HG02973 (cell line): Measurements from ENCODE around the gene HLA-DRB5.
"Not testable (repeated sequence)": the region's sequence is repeated elsewhere in the genome, so short reads cannot be mapped to it uniquely, and the experiment has no call there.

ENCODE experiments used
- ATAC-seq: cut with Tn5 transposase; IDR thresholded peaks from one replicate; pipeline ENCODE4 v1.9.1; 2021; ENCODE audit warnings: moderate library complexity; ENCODE audit not compliant: unreplicated experiment

The HLA-DRB5 gene

GRCh38 chr6:32517654-32518445, 12.2 kb downstream of the HLA-DRB5 start:
- ATAC-seq = no peak

DNA sequence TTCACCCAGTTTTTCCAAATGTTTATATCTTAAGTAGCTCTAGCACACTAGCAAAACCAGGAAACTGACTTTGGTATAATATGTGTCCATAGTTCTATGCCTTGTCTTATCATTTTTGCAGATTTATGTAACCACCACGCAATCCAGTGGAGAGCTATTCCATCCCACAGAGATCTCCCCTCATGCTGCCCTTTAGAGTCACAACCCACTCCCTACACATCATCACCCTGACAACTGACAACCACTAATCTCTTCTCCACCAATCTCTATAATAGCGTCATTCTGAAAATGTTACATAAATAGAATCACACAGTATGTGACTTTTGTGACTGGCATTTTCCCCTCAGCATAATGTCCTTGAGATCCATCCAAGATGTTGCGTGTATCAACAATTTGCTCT, 29.1 kb downstream of the HLA-DRB5 start:
- ATAC-seq = no peak

DNA sequence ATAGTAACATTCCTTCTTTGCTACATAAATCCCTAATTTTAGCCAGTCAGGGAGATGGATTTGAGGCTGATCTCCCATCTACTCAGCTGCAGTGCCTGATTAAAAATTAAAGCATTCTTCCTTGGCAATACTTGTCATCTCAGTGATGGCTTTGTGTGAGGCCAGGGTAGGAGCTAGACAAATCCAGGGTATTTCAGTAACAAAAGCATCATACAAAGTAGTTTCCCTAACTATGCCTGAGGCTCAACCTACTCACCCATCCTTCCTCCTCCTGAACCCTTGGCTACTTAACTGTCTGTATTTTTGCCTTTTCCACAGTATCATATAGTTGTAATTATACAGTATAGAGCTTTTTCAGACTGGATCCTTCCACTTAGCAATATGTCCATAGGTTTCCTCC, 37.7 kb downstream of the HLA-DRB5 start:
- ATAC-seq = no peak

DNA sequence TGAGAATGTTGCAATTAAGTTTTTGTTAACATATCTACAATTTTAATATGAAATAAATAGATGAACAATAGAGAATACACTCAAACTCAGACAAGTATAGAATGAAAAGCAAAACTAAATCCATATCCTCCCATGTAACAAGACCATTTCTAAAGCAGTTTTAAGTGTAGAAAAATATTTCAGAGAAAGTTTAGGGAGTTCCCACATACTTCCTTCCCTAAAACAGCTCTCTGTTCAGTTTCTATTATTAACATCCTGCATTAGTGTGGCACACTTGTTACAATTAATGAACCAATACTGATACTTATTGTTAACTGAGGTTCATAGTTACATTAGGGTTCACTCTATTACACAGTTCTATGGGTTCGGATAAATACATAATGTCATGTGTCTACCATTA, 38.4 kb downstream of the HLA-DRB5 start:
- no peak for ATAC-seq

DNA sequence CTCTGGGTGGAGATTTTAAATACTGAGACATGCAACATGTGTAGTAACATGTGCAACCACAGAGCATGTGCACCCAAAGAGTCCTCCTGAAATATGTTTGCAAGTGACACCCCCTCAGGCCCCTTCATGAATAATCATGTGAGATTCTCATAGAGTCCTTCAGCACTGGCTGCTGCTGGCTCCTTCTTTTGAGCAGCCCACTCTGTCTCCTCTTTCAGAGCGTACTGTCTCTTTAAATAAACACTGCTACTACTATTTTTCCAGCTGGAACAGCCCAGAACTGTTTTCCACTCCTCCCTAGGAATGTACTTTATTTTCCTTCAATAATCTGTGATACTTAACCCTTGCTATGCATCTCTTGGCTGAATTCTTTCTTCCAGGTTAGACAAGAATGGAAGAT, 42.0 kb downstream of the HLA-DRB5 start:
- ATAC-seq = no peak

DNA sequence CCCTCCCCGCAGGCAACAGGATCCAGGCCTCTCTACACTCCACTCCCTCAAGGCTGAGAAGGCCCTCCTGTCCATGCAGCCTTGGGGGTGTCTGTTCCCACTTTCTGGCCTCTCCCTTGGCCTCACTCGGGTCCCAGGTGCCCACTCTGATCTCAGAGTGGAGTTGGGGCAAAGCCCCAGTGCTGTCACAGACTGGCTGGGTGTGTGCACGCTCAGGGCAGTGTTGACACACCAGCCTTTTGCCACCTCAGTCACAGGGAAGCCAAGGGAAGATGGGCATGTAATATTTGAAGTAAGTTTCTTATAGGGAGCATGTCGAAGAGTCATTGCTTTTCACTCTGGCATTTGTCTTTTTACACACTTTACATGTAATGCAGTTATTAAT, 45.5 kb downstream of the HLA-DRB5 start:
- no peak for ATAC-seq

DNA sequence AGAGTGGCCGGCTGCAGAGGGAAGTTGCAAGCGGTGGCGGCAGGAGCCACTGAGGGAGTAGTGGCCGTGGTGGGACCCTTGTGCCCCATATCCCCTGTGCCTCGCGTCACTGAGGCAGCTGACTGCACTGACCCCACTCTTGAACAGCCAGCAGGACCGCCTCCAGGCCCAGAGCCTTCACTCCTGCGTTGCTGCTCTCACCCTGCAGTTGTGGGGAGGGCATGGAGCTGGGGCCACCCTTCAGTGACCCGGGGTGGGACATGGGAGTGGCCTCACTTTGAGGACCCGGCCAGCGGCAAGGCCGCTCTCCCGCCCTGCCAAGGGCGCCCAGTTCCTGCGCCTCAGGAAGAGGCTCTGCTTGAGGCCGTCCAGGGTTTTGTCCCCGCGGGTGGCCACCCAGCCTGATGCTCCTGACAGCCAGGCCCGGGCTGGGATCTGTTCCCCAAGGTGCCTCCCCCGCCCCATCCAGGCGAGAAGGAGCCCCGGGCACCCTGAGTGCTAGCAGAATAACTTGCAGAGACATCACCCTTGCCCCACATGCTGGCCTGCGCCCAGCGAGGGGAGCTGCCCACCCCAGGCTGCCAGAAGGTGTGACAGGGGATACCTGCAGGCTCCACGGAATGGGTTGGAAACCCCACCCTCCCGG, 46.0 kb downstream of the HLA-DRB5 start:
- ATAC-seq = no peak

DNA sequence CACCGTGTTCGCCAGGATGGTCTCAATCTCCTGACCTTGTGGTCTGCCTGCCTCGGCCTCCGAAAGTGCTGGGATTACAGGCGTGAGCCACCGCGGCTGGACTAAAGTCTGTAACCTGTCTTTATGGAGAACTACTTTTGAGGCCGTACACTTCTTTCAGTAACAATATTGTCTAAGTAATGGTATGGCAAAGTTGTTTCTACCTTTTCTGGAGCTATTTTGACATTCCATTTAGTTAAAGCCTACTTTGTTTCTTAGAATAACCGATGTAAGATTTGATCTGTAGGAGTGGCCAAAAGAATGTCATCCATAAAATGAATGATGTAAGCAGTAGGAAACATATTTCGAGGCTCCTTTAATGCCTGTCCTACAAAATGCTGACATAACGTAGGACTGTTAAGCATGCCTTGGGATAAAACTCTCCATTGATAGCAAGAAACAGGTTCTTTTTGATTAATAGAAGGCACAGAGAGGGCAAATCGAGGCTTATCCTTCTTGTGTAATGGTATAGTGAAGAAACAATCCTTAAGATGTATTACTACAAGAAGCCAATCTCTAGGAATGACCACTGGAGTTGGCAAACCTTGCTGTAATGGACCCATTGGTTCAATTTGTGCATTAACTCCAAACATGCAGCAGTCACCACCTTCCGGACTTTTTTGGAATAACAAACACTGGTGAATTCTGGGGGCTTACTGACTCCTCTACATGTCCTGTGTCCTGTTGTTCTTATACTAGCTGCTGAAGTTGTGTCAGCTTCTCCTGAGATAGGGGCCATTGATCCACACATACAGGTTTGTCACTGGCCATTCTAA, 54.5 kb downstream of the HLA-DRB5 start:
- ATAC-seq = no peak

DNA sequence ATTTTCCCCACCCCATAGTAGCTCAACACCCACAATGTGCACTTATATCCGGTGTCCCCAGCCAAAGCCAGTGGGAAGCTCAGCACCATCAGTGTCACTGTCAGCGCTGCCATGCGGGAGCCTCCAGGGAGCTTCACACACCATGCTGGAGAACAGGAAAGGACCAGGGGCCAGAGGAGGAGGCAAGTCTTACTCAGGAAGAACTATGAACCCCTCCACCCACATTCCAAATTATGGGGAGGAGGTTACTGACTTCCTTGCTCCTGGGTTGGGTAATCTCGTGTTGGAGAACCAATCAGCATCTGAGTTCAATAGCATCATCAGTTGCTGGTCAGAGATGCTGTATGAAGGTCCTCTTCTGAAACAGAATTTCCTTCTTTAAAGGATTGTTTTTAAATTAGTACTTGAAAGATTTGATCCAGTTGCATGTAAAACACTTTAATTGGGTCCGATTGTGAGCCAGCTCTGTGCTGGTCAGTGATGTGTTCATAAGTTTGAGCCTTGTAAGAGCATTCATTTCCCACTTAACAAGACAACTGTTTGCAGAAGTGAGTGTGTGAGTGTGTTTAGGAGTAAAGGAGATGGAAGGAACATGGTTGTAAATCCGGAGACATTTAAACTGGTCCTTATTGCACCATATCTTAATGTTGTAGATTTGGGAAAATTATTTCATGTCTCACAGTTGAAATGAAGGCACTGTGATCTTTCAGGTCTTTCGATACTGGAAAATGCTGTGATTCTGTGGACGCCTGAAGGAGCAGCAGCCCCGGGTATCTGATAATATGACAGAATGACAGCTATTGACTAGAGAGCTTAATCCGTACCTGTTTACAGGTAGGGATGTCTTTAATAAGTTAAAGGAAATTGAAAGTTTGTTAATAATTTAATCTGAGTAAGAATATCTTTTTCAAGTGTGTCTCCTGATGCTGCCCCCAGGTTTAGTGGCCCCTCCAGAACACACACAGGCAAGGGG, 56.4 kb downstream of the HLA-DRB5 start:
- ATAC-seq = peak; percentile 98

GRCh38 chr6:32472781-32473375, 57.2 kb downstream of the HLA-DRB5 start:
- no peak for ATAC-seq

DNA sequence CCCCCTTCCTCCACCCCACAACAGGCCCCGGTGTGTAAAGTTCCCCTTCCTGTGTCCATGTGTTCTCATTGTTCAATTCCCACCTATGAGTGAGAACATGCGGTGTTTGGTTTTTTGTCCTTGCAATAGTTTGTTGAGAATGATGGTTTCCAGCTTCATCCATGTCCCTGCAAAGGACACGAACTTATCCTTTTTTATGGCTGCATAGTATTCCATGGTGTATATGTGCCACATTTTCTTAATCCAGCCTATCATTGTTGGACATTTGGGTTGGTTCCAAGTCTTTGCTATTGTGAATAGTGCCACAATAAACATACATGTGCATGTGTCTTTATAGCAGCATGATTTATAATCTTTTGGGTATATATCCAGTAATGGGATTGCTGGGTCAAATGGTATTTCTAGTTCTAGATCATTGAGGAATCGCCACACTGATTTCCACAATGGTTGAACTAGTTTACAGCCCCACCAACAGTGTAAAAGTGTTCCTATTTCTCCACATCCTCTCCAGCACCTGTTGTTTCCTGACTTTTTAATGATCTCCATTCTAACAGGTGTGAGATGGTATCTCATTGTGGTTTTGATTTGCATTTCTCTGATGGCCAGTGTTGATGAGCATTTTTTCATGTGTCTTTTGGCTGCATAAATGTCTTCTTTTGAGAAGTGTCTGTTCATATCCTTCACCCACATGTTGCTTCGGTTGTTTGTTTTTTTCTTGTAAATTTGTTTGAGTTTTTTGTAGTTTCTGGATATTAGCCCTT, 62.2 kb downstream of the HLA-DRB5 start:
- not testable (repeated sequence) for ATAC-seq
